ENCODE measurements around the gene SPATA3.

Gene SPATA3

DNA sequence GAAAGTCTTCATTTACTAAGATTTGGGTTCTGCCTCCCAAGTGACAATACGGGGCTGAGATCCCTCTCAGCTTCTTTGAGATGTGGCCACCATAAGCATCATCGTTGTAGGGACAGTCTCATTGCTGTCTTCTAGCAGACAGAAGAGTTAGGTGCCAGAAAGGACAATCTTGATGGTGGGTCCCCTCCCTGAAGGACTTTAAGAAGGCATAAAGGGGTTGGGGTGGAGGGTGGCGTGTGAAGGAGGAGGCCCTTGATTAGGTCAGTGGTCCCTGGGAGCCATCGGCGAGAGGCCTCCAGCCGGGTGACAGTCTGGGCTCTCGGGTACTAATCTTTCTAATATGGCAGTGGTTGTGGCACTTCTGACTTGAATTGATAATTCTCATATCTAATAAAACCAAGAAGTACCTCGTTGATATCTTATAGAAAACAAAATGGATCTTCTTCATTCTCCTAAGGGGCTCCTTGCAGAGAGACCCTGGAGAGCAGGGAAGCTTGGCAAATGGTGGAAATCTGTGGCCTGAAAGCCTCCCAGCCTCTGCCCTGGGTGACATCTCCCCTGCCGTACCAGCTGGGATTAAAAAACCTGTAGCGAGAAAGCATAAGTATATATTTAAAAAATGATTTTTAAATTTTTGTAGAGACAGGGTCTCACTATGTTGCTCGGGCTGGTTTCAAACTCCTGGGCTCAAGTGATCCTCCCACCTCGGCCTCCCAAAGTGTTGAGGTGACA lies 53.5 kb downstream of the SPATA3 start:
- Mint-ChIP-seq H3K27me3 (ENCODE audit: low read depth) (peaks cover 22% of the 10 kb centered on the region), H3K9me3 (no peaks in the 10 kb centered on the region), H3K4me1 (ENCODE audit: low read depth) (peaks cover 21% of the 10 kb centered on the region), H3K36me3 (ENCODE audit: low read depth) (no peaks in the 10 kb centered on the region), H3K4me3 (no peak overlapping the region), H3K27ac (no peak overlapping the region)
- DNase-seq (ENCODE audit: low spot score): no peak

DNA sequence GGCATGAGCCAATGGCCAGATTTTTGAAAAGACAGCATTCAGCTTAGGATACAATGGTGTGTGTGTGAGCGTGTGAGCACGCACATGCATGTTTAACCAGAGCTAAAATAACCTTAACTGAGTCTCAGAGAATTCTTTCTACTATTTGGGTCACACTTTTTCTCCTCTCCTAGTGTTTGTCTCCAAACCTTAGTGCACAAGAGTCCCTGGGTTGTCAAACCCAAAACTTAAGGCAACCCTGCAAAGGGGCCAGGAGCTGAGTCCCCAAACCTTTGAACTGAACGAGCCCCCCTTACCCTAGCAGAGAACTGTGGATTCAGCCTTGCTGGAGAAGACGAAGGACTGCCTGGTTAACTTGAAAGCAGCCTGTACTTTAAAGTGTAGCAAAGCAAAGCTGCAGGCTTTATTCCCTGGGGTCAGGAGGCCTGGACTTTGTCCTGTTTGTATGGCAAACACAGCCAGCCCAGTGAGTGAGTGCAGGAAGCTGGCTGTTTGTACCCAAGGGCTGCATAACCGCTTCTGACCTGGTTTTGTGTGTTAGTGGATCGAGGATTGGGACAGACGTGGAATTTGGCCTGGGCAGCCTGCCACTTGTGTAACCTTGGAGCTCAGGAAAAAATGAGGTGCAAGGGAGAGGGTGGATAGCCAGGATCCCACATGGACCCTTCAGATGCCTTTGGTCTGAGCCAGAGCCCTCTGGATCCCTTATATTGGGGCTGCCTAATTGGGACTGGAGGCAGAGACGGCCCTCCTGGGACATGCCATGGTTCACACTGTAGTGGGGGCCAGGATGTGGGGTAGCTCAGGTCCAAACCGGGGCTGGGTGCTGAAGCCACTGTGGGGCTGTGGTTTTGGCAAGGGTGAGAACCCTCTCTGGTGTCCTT lies 54.3 kb downstream of the SPATA3 start:
- no peak overlapping the region for H3K27ac Mint-ChIP-seq
- no peaks in the 10 kb centered on the region for H3K36me3 Mint-ChIP-seq (ENCODE audit: low read depth)
- no peaks in the 10 kb centered on the region for H3K9me3 Mint-ChIP-seq
- no peak for DNase-seq (ENCODE audit: low spot score)
- peaks cover 21% of the 10 kb centered on the region for H3K4me1 Mint-ChIP-seq (ENCODE audit: low read depth)
- H3K27me3 Mint-ChIP-seq (ENCODE audit: low read depth): peaks cover 22% of the 10 kb centered on the region
- H3K4me3 Mint-ChIP-seq: no peak overlapping the region

DNA sequence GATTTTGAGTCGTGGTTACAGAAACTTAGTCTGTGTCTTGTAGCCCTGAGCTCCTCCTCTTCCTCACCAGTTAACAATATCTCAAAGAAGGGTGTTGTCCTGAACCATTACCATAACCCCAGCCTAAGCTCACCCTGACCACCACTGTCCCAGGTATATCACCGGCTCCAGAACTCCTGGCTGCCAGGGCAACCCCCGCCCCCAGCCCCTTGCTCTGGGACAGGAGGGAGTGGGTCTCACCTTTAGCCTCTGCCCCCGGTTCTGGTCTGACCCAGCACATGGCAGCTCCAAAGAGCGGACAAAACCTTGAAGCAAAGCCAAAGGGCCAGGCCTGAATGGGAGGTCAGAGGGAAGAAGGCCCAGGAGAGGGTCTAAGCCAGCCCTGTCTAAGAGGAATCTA lies 55.2 kb downstream of the SPATA3 start:
- Mint-ChIP-seq H3K27me3 (ENCODE audit: low read depth) (peaks cover 18% of the 10 kb centered on the region), H3K27ac (no peak overlapping the region), H3K4me1 (ENCODE audit: low read depth) (peaks cover 23% of the 10 kb centered on the region), H3K9me3 (no peaks in the 10 kb centered on the region), H3K4me3 (no peak overlapping the region), H3K36me3 (ENCODE audit: low read depth) (no peaks in the 10 kb centered on the region)
- no peak for DNase-seq (ENCODE audit: low spot score)

DNA sequence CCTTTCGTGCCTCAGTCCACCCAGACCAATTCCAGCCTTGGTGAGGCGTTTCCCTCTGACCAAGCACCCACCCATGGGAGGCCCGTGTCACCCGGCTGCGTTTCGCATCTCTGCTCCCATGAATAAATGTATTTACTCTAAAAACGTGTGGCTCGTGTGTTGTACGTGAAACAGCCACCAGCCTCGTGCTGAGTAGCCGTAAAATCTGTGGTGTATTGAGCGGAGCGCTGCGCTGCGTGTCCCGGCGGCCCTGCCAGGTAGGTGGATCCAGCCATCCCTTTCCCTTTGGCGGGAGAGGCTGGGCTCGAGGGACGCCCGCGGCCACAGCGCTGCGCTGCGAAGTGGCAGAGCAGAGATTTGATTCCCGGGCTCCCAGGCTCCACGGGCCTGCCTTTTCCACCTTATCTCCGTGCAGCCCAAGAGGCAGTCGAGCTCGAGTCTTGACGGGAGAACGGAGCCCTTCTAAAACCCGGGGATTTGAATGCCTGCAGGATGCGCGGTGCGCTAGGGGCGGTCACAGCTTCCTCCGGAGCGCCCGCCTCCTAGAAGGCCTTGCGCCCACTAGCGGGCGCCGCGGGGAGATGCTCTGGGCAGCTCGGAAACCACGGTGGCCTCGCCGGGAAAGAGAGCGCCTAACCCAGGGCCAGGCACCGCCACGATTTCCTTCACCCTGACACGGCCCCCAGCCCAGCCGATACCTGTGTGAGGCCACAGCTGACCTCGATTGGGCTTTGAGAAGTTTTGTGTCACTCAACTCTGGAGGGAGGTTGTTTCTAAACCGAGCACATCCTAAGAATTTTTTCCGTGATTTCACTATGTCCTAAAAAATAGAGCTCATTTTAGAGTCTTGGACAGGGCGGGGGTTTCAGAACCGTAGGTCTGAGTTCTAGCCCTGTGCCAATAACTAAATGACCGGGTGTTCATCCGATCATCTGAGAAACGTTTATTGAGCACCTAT lies 56.9 kb downstream of the SPATA3 start:
- H3K27ac Mint-ChIP-seq: no peak overlapping the region
- H3K36me3 Mint-ChIP-seq (ENCODE audit: low read depth): no peaks in the 10 kb centered on the region
- no peaks in the 10 kb centered on the region for H3K9me3 Mint-ChIP-seq

DNA sequence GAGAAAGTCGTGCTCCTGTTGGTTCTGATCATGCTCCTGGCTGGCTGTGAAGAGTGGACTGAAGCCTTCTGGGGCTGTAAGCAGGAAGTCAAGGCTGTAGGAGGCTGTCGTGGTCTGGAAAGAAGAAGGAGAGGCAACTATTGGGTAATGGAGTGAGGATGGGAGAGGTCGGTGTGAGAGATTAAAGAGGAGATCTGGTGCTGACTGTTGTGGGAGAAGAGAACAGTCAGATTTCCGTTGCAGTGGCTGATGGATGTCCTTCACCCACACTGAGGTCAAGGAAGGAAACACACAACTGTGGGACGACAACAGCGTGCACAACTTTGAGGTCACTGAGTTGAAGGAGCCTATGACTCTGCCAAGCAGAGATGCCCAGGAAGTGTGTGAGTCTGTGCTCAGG lies 57.9 kb downstream of the SPATA3 start:
- Mint-ChIP-seq H3K9me3 (no peaks in the 10 kb centered on the region), H3K36me3 (ENCODE audit: low read depth) (no peaks in the 10 kb centered on the region), H3K4me3 (no peak overlapping the region), H3K4me1 (ENCODE audit: low read depth) (peaks cover 35% of the 10 kb centered on the region), H3K27me3 (ENCODE audit: low read depth) (peaks cover 16% of the 10 kb centered on the region), H3K27ac (peak overlapping the region; percentile 23)
- DNase-seq (ENCODE audit: low spot score): no peak

More for the DNA sequence above, 56.9 kb downstream of the SPATA3 start:
- peak; percentile 87 for DNase-seq (ENCODE audit: low spot score)
- Mint-ChIP-seq H3K4me1 (ENCODE audit: low read depth) (peaks cover 25% of the 10 kb centered on the region), H3K4me3 (peak overlapping the region; percentile 91), H3K27me3 (ENCODE audit: low read depth) (peaks cover 18% of the 10 kb centered on the region)

DNA sequence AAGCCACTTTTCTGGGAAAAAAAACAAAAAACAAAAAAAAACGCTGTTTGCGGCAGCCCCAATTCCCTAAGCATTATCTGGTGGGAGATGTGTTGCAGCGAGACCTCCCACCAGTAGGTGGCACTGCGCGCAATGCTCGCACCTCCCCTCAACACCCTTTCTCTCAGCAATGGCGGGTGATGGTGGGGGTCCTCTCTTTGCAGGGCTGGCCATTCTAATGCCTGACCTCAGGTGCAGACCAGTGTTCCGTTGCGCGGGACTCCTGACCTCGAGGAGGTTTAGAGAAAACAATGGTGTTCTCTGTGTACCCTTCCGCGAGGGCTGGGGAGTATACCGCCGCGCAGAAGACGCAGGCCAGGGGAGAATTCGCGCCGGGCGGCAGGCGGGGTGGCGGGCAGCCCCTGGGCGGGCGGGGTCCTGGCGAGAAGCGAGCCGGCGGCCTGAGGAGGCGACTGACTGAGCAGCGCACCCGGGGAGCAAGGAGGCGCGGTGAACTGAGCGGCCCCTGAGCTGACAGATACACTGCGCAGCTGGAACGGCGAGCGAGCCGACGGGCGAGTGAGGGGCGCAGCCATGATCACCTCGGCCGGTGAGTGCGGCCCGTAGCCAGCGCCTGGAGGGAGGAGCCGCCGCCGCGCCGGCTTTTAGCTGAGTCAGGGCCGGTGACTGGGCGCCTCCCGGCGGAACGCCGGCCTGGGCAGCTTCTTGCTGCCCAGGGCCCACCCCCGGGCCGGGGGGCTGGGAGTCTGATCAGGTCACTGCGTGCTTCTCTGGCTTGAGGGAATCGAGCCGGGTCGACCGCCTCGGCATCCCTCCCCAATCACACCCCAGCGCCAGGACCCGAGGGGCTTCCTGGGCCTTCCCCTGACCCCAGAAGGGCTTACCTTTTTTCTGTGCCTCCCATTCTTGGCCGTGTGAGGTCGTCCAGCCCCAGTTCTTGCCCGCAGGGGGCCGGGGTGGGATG lies 60.8 kb downstream of the SPATA3 start, which contains the start of gene PSMD1:
TSS of gene PSMD1 (plus strand) at position 415 of the 964 bp plus-strand sequence. CDS start at position 574, 159 bp downstream.
- peaks cover 2% of the 10 kb centered on the region for H3K36me3 Mint-ChIP-seq (ENCODE audit: low read depth)
- H3K4me3 Mint-ChIP-seq: peak within 1 kb of the TSS; percentile 97
- peaks cover 48% of the 10 kb centered on the region for H3K4me1 Mint-ChIP-seq (ENCODE audit: low read depth)

DNA sequence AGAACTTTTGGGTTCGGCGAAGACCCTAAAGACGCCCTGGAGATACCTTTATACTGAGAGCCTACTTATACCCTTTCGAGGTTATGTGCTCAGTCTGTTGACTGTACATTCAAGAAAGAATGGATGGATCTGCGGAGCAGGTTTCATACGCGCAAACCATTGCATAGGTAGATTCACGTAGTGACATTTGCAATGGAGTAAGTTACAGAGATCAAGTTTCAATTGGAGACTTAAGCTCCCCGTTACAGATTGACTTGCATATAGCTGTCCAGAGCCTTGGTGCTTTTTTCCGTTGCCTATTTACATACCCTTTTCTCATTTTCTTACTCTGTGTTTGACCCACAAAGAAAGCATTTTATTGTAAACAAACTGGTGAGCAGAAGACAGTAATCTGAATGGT lies 61.7 kb downstream of the SPATA3 start:
- Mint-ChIP-seq H3K4me3 (peak overlapping the region; percentile 97), H3K9me3 (no peaks in the 10 kb centered on the region), H3K4me1 (ENCODE audit: low read depth) (peaks cover 45% of the 10 kb centered on the region), H3K36me3 (ENCODE audit: low read depth) (peaks cover 10% of the 10 kb centered on the region), H3K27me3 (ENCODE audit: low read depth) (peaks cover 3% of the 10 kb centered on the region), H3K27ac (peak overlapping the region; percentile 77)
- DNase-seq (ENCODE audit: low spot score): no peak

More for the DNA sequence above, 60.8 kb downstream of the SPATA3 start, which contains the start of gene PSMD1:
- H3K9me3 Mint-ChIP-seq: no peaks in the 10 kb centered on the region
- H3K27ac Mint-ChIP-seq: peak within 1 kb of the TSS; percentile 99
- peak; percentile 89 for DNase-seq (ENCODE audit: low spot score)
- H3K27me3 Mint-ChIP-seq (ENCODE audit: low read depth): peaks cover 7% of the 10 kb centered on the region

Data from T-helper 2 cell treated with Interferon-gamma antibody and Interleukin-4, amounts not matched to agents 5 μg/mL and 100 μg/mL, for 36 hours (primary cell).